GM13976 (cell line): ENCODE measurements around the gene JARID2.

Experiments
- DNase-seq: peaks from one replicate; pipeline ENCODE4 v3.0.0; 2012; ENCODE audit warnings: low spot score
- in situ Hi-C: fragments of 300-500 bp; cut with MboI; formaldehyde crosslinking; loops from one replicate; pipeline ENCODE4 v1.12.0; 2022; ENCODE audit warnings: low sequenced_read_pairs, mixed read lengths, inconsistent platforms; ENCODE audit not compliant: unreplicated experiment
- TF ChIP-seq, protein P1 (sequence below): IDR thresholded peaks from 2 replicates; pipeline ENCODE4 v1.5.1; 2012; ENCODE audit warnings: borderline replicate concordance, mild to moderate bottlenecking; ENCODE audit not compliant: insufficient read depth; ENCODE audit errors: extremely low read depth, missing control alignments, control extremely low read depth

The JARID2 gene

DNA sequence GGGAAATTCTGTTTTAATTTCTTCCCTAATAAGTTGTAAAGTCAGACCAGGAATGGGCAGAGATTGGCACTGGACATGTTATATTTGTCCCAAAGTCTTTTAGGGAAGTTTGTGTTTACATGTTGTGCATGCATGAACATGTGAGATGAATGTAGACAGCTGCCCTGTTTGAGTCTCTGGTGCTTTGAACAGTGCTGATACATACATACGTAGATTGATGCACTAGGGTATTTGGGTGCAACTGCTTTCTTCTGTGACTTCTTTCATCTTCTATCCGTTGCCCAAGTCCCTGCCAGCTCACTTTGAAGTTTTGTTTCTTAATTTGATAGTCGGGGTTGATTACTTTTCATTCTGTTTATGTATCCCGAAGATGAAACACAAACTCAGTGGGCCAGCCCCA, 216.4 kb downstream of the JARID2 start:
- DNase-seq: no peak
- TF ChIP-seq, protein P1, sequence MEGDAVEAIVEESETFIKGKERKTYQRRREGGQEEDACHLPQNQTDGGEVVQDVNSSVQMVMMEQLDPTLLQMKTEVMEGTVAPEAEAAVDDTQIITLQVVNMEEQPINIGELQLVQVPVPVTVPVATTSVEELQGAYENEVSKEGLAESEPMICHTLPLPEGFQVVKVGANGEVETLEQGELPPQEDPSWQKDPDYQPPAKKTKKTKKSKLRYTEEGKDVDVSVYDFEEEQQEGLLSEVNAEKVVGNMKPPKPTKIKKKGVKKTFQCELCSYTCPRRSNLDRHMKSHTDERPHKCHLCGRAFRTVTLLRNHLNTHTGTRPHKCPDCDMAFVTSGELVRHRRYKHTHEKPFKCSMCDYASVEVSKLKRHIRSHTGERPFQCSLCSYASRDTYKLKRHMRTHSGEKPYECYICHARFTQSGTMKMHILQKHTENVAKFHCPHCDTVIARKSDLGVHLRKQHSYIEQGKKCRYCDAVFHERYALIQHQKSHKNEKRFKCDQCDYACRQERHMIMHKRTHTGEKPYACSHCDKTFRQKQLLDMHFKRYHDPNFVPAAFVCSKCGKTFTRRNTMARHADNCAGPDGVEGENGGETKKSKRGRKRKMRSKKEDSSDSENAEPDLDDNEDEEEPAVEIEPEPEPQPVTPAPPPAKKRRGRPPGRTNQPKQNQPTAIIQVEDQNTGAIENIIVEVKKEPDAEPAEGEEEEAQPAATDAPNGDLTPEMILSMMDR: no peak
- in situ Hi-C loops: no loop called here

DNA sequence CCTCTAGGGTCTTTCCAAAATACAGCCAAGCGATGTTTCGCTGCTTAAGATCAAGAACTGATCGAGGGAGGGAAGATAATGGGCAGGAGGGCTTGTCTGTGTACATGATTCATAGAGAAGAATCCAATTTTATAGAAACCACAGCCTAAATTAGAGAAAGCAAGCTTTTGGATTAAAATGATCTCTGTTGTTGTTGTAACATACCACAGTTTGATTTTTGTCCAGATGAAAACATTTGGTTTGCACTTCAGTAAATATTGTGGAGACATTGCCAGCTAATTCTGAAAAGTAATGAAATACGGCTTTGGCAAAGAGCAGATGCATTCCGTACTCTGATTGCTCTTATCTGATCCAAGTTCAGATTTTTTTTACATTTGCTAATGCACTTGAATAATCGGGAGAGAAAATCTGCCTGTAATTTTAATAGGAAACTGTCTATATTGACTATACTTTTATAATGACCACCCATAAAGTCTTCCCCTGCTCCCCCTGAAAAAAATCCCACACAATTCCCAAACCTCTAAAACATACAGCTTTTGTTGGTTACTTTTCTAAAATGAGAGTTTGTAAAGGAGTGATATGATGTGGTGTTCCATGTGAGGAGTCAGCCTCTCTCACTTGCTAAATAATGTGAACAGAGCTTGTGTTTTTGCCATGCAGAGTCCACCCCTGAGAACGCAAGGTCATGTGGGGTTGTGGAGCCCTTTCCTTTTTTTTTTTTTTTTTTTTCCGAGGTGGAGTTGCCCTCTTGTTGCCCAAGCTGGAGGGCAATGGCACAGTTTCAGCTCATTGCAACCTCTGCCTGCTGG, 217.1 kb downstream of the JARID2 start:
- no peak for DNase-seq
- TF ChIP-seq, protein P1: no peak
- in situ Hi-C loops: no loop called here

DNA sequence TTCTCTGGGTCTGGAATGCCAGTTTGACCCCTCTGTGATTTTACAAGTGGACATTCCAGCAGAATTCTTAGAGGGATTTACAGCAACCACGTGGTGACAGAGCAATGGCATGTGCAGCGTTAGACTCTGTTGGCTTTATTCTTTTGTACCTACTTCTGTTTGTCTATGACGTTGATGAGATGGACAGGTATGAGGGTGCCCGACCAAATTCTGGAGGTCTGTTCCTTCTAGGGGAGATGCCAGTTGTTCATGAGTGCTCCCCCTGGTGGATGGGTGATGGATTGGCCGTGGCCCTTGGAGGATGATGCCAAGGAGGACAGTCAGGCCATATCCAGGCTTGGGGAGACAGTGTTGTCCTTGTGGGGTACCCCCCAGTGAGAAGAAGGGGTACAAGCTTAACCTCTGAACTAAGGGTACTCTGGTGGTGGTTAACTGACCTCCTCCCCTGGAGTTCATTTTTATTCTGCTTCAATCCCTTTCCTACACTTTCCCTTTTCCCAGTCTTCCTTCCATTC, 218.4 kb downstream of the JARID2 start:
- TF ChIP-seq, protein P1: peak; percentile 57
- DNase-seq: peak; percentile 44
- in situ Hi-C loops: no loop called here

DNA sequence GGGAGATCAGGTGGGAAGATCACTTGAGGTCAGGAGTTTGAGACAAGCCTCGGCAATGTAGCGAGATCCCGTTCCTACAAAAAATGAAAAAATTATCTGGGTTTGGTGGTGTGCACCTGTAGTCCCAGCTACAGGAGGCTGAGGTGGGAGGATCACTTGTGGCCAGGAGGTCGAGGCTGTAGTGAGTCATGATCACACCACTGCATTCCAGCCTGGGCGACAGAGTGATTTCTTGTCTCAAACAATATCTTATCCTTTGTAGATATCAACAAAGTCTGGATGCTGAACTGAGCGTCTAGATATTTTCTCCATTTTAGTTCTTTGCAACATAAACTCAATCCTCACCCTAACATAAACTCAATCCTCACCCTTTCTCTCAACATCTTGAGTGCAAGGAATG, 219.3 kb downstream of the JARID2 start:
- in situ Hi-C loops: no loop called here
- TF ChIP-seq, protein P1: no peak

DNA sequence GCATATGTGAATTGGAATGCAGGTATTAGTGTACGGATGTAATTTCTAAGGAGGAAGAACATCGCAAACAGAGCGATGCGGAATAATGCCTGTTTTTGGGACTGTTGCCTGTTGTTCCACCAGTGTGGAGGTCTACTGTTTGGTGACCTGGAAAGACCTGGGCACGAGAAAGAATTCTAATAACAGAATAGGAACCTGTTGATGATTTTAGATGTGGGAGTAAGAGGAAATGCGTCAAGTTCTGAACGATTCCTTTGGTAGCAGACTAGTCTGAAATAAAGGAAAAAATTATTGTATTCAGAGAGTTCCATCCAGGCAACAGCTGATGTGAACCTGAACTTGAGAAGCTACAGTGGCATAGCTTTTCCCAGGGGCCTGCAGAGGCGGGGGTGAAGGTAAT, 224.9 kb downstream of the JARID2 start:
- no peak for DNase-seq
- in situ Hi-C loops: no loop called here
- TF ChIP-seq, protein P1: no peak

More for the DNA sequence above, 219.3 kb downstream of the JARID2 start:
- no peak for DNase-seq

DNA sequence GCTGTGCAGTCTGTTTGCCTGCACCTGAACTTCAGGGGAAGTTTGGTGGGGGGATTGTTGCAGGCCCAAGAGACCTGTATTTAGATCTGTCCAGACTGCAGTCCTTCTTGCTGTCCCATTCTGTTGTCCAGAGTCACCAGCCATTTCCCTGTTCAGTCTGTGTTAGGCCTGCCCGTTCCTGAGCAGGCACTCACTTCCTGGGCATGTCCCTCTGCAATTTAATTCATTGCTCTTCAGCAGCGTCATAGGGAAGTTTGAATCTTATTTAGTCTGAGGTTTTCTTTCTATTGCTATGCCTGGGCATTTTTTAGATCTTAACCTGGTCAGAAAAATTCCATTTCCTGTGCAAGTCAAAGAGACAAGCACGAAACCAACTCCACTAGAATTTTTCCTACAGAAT, 226.8 kb downstream of the JARID2 start:
- in situ Hi-C loops: no loop called here
- TF ChIP-seq, protein P1: no peak
- DNase-seq: no peak

DNA sequence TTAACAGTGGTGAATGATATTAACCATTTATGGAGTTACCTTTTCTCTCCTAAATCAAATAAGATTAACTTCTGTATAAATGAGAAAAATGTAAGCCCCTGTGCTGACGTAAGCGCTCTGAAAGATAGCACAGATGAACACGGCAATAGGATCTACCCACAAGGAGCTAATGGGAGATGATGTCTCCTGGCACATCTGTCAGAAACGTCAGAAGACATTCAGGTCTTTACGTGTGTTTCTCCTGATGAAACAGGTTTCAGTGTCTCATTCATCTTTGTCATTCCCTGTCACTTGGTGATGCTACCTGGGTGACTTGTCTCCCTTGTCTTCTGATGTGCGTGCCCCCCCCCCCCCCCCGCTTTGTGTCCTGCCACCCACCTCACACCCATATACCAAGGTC, 227.3 kb downstream of the JARID2 start:
- TF ChIP-seq, protein P1: no peak
- DNase-seq: no peak
- in situ Hi-C loops: no loop called here
